HG02884 (cell line): Measurements from ENCODE around the gene RPS13.
"Not testable (repeated sequence)": the region's sequence is repeated elsewhere in the genome, so short reads cannot be mapped to it uniquely, and the experiment has no call there.

ENCODE experiments used
- ATAC-seq: cut with Tn5 transposase; IDR thresholded peaks from one replicate; pipeline ENCODE4 v1.9.1; 2021; ENCODE audit warnings: mild to moderate bottlenecking, moderate library complexity; ENCODE audit not compliant: unreplicated experiment

RPS13 gene

GRCh38 chr11:17036666-17037658, 40.5 kb downstream of the RPS13 start:
- ATAC-seq = no peak

- not testable (repeated sequence) for ATAC-seq
Observed at GRCh38 chr11:17034027-17034426, 43.4 kb downstream of the RPS13 start.

GRCh38 chr11:17026487-17027082, 50.9 kb downstream of the RPS13 start:
- no peak for ATAC-seq

- no peak for ATAC-seq
Observed at GRCh38 chr11:17024924-17025323, 52.5 kb downstream of the RPS13 start.
